ENCODE data around the gene CAB39L.

CAB39L gene

DNA sequence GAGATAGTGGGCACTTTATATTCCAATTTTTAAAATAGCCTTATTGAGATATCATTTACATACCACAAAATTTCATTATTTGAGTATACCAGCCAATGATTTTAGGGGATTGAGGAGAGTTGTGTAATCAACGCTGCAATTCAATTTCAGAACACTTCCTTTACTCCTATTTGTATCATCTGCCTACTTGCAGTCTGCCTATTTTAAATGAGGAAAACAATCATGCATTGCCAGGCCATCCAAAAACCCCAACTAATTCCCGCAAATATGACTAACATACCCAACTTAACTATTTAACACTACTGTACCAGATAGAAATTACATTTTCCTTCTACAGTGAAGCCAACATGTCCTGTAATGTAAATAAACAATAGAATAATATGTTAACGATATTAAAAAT lies 26.7 kb downstream of the CAB39L start:
- TF ChIP-seq NFIC (IDR thresholded peaks at IDR 0.05) = no peak
- TF ChIP-seq, protein P1, sequence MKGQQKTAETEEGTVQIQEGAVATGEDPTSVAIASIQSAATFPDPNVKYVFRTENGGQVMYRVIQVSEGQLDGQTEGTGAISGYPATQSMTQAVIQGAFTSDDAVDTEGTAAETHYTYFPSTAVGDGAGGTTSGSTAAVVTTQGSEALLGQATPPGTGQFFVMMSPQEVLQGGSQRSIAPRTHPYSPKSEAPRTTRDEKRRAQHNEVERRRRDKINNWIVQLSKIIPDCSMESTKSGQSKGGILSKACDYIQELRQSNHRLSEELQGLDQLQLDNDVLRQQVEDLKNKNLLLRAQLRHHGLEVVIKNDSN (IDR thresholded peaks at IDR 0.05) = no peak
- no peak for TF ChIP-seq CREB1 (IDR thresholded peaks at IDR 0.05; ENCODE audit: low read depth)
- TF ChIP-seq, protein P2, sequence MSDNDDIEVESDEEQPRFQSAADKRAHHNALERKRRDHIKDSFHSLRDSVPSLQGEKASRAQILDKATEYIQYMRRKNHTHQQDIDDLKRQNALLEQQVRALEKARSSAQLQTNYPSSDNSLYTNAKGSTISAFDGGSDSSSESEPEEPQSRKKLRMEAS (IDR thresholded peaks at IDR 0.05) = no peak
- no peak for TF ChIP-seq EP300 (IDR thresholded peaks at IDR 0.05; ENCODE audit: borderline replicate concordance)
- no peak for TF ChIP-seq ZBTB7A (IDR thresholded peaks at IDR 0.05; ENCODE audit: low read depth)
- TF ChIP-seq TCF12 (IDR thresholded peaks at IDR 0.05; ENCODE audit: low read depth) = no peak
- TF ChIP-seq CEBPB (IDR thresholded peaks at IDR 0.05) = no peak
- TF ChIP-seq FOXM1 (IDR thresholded peaks at IDR 0.05; ENCODE audit: borderline replicate concordance, low read depth) = no peak
- TF ChIP-seq, protein P3, sequence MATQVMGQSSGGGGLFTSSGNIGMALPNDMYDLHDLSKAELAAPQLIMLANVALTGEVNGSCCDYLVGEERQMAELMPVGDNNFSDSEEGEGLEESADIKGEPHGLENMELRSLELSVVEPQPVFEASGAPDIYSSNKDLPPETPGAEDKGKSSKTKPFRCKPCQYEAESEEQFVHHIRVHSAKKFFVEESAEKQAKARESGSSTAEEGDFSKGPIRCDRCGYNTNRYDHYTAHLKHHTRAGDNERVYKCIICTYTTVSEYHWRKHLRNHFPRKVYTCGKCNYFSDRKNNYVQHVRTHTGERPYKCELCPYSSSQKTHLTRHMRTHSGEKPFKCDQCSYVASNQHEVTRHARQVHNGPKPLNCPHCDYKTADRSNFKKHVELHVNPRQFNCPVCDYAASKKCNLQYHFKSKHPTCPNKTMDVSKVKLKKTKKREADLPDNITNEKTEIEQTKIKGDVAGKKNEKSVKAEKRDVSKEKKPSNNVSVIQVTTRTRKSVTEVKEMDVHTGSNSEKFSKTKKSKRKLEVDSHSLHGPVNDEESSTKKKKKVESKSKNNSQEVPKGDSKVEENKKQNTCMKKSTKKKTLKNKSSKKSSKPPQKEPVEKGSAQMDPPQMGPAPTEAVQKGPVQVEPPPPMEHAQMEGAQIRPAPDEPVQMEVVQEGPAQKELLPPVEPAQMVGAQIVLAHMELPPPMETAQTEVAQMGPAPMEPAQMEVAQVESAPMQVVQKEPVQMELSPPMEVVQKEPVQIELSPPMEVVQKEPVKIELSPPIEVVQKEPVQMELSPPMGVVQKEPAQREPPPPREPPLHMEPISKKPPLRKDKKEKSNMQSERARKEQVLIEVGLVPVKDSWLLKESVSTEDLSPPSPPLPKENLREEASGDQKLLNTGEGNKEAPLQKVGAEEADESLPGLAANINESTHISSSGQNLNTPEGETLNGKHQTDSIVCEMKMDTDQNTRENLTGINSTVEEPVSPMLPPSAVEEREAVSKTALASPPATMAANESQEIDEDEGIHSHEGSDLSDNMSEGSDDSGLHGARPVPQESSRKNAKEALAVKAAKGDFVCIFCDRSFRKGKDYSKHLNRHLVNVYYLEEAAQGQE (IDR thresholded peaks at IDR 0.05; ENCODE audit: low read depth) = no peak
- TF ChIP-seq TEAD4 (IDR thresholded peaks at IDR 0.05) = no peak
- TF ChIP-seq YY1 (IDR thresholded peaks at IDR 0.05; ENCODE audit: low read depth) = no peak
- TF ChIP-seq TAF1 (IDR thresholded peaks at IDR 0.05; ENCODE audit: low read depth) = no peak
- no peak for TF ChIP-seq EGR1 (IDR thresholded peaks at IDR 0.05)
- no peak for TF ChIP-seq RAD21 (IDR thresholded peaks at IDR 0.05; ENCODE audit: low read depth)

DNA sequence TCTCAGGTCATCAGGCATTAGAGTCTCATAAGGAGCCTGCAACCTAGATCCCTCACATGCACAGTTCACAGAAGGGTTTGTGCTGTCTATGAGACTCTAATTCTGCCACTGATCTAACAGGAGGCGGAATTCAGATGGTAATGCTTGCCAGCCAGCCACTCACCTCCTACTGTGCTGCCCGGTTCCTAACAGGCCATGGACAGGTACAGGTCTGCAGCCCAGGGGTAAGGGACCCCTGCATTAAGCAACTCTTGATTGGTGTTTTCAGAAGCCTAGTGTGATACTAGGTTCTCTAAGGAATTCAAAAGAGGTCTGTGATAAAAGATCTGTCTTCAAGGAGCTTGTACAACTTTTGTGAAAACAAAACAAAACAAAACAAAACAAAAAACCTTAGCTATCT lies 31.1 kb downstream of the CAB39L start:
- TF ChIP-seq, protein P3 (IDR thresholded peaks at IDR 0.05; ENCODE audit: low read depth) = no peak
- TF ChIP-seq EGR1 (IDR thresholded peaks at IDR 0.05) = no peak
- TF ChIP-seq, protein P1 (IDR thresholded peaks at IDR 0.05) = no peak
- no peak for TF ChIP-seq RAD21 (IDR thresholded peaks at IDR 0.05; ENCODE audit: low read depth)
- no peak for TF ChIP-seq ZBTB7A (IDR thresholded peaks at IDR 0.05; ENCODE audit: low read depth)

DNA sequence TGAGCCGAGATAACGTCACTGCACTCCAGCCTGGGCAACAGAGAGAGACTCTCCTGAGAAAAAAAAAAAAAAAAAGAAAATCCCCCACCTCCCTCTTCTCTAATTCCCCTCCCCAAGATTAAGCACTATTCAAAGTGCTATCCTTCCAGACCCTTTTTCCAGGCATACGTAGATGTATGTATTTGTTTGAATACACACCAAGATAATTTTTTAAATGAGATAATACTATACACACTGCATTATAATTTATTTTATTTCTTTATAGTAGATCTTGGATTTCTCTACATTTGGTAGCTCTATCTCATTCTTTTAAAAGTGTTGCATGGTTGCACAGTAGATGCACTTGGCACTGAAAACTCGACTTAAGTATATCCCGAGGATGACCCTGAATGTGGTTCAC lies 32.5 kb downstream of the CAB39L start:
- no peak for TF ChIP-seq TCF12 (IDR thresholded peaks at IDR 0.05; ENCODE audit: low read depth)
- no peak for TF ChIP-seq NFIC (IDR thresholded peaks at IDR 0.05)
- TF ChIP-seq YY1 (IDR thresholded peaks at IDR 0.05; ENCODE audit: low read depth) = no peak
- no peak for TF ChIP-seq CREB1 (IDR thresholded peaks at IDR 0.05; ENCODE audit: low read depth)
- TF ChIP-seq, protein P2 (IDR thresholded peaks at IDR 0.05) = no peak
- TF ChIP-seq ZBTB7A (IDR thresholded peaks at IDR 0.05; ENCODE audit: low read depth) = no peak
- TF ChIP-seq, protein P1 (IDR thresholded peaks at IDR 0.05) = no peak
- no peak for TF ChIP-seq TAF1 (IDR thresholded peaks at IDR 0.05; ENCODE audit: low read depth)
- TF ChIP-seq, protein P3 (IDR thresholded peaks at IDR 0.05; ENCODE audit: low read depth) = no peak
- no peak for TF ChIP-seq TEAD4 (IDR thresholded peaks at IDR 0.05)
- TF ChIP-seq CEBPB (IDR thresholded peaks at IDR 0.05) = no peak
- no peak for TF ChIP-seq EGR1 (IDR thresholded peaks at IDR 0.05)
- TF ChIP-seq RAD21 (IDR thresholded peaks at IDR 0.05; ENCODE audit: low read depth) = no peak
- no peak for TF ChIP-seq FOXM1 (IDR thresholded peaks at IDR 0.05; ENCODE audit: borderline replicate concordance, low read depth)
- TF ChIP-seq EP300 (IDR thresholded peaks at IDR 0.05; ENCODE audit: borderline replicate concordance) = no peak

DNA sequence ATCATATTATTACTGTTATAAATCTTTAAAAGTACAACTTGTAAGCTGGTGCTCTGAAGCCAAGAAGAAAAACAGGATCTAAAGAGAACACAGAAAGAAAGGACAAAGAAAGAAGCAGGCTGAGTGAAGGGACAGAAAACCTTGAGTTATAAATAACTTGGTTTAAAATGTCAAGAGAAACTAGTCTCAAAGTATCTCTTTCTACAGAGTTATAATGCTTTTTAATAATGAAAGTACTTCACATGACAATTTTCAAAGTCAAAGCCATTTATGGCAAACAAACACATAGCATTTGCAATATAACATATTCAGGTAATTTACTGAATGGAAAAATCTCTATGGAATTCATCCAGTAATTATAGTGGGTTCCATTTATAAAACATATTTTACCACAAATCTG lies 33.4 kb downstream of the CAB39L start:
- TF ChIP-seq TEAD4 (IDR thresholded peaks at IDR 0.05) (no peak), YY1 (IDR thresholded peaks at IDR 0.05; ENCODE audit: low read depth) (no peak), EP300 (IDR thresholded peaks at IDR 0.05; ENCODE audit: borderline replicate concordance) (no peak), CREB1 (IDR thresholded peaks at IDR 0.05; ENCODE audit: low read depth) (no peak), TAF1 (IDR thresholded peaks at IDR 0.05; ENCODE audit: low read depth) (no peak), CEBPB (IDR thresholded peaks at IDR 0.05) (no peak), TCF12 (IDR thresholded peaks at IDR 0.05; ENCODE audit: low read depth) (no peak)
- TF ChIP-seq, protein P1 (IDR thresholded peaks at IDR 0.05) = no peak
- TF ChIP-seq, protein P2 (IDR thresholded peaks at IDR 0.05) = no peak

Data from Ishikawa (cell line).